Breast epithelium (tissue), 4 donors: ENCODE data around the gene RRP36. TPM values are rescaled to one million over a fixed set of nuclear protein-coding genes. Genes with fewer than 3 reads are reported as not detected.
"Not testable (repeated sequence)": the region's sequence is repeated elsewhere in the genome, so short reads cannot be mapped to it uniquely, and the experiment has no call there.

ENCODE experiments used
- DNase-seq, 2 donors: peaks; one replicate each; pipeline ENCODE4 v3.0.0-alpha.2; 2019; ENCODE audit warnings: low spot score in 2 of 2
- H3K27ac ChIP-seq, 2 donors: fragments of 200-600 bp; sonication (generic) in 1 of 2; one replicate each; pipeline ENCODE4 v1.5.1; 2016 to 2019; ENCODE audit warnings: mild to moderate bottlenecking in 1 of 2
- H3K27me3 ChIP-seq, 2 donors: fragments of 200-600 bp; sonication (generic) in 1 of 2; one replicate each; pipeline versions ENCODE4 v1.5.1 to v1.6.0; 2017 to 2019; ENCODE audit warnings: control low read depth in 1 of 2, mild to moderate bottlenecking in 1 of 2
- H3K36me3 ChIP-seq: fragments of 200-600 bp; one replicate; pipeline ENCODE4 v1.5.1; 2019
- H3K4me1 ChIP-seq, 2 donors: fragments of 200-600 bp; sonication (generic); one replicate each; pipeline ENCODE4 v1.5.1; 2016 to 2019; ENCODE audit warnings: control low read depth in 1 of 2
- H3K4me3 ChIP-seq, 3 donors: fragments of 200-600 bp; sonication (generic); 1 replicate in 2 of 3; 2 replicates in 1 of 3; pipeline ENCODE4 v1.5.1; 2016 to 2019; ENCODE audit warnings: mild to moderate bottlenecking in 3 of 3, moderate library complexity in 2 of 3
- H3K9me3 ChIP-seq, 2 donors: fragments of 200-600 bp; sonication (generic) in 1 of 2; one replicate each; pipeline ENCODE4 v1.5.1; 2016 to 2019; ENCODE audit warnings: control low read depth in 1 of 2
- POLR2A ChIP-seq: fragments of 450-650 bp; IDR thresholded peaks from one replicate; pipeline ENCODE4 v1.6.1; 2016; ENCODE audit warnings: antibody characterized with exemption, mild to moderate bottlenecking, moderate library complexity
- POLR2AphosphoS5 ChIP-seq, 3 donors: sonication (generic); formaldehyde crosslinking; IDR thresholded peaks; one replicate each; pipeline ENCODE4 v1.6.1; 2017; ENCODE audit warnings: antibody characterized with exemption in 3 of 3
- intact Hi-C: fragments of 100-400 bp; cut with DNase I; formaldehyde crosslinking; loops from one replicate; pipeline ENCODE4 v1.15.1; 2023; ENCODE audit warnings: low total_unique reads
- total RNA-seq, 3 donors: library from RNA; depleted of rRNA; stranded (reverse); fragments of >200 nt; gene quantifications; one replicate each; pipeline ENCODE4 v1.1.0, GENCODE V29; 2016
- TF ChIP-seq, protein P1 (sequence below), 3 donors: fragments of 450-650 bp; IDR thresholded peaks; one replicate each; pipeline ENCODE4 v1.5.1; 2016 to 2017; ENCODE audit warnings: antibody characterized with exemption in 3 of 3, mild to moderate bottlenecking in 3 of 3, moderate library complexity in 3 of 3

The RRP36 gene
- total RNA-seq, 3 donors from 2014 or later = 48.8 to 69.2 (median 56.3) TPM

GRCh38 chr6:42993445-42993844 lies 28.0 kb upstream of the RRP36 start:
- H3K4me1 ChIP-seq = no peaks in the 10 kb centered on the region
- no peak for DNase-seq
- intact Hi-C loops = no loop called here
- no peak overlapping the region for H3K4me3 ChIP-seq
- no peaks in the 10 kb centered on the region for H3K27me3 ChIP-seq
- H3K27ac ChIP-seq = no peak overlapping the region
- H3K36me3 ChIP-seq = no peaks in the 10 kb centered on the region
- no peaks in the 10 kb centered on the region for H3K9me3 ChIP-seq
- TF ChIP-seq, protein P1, sequence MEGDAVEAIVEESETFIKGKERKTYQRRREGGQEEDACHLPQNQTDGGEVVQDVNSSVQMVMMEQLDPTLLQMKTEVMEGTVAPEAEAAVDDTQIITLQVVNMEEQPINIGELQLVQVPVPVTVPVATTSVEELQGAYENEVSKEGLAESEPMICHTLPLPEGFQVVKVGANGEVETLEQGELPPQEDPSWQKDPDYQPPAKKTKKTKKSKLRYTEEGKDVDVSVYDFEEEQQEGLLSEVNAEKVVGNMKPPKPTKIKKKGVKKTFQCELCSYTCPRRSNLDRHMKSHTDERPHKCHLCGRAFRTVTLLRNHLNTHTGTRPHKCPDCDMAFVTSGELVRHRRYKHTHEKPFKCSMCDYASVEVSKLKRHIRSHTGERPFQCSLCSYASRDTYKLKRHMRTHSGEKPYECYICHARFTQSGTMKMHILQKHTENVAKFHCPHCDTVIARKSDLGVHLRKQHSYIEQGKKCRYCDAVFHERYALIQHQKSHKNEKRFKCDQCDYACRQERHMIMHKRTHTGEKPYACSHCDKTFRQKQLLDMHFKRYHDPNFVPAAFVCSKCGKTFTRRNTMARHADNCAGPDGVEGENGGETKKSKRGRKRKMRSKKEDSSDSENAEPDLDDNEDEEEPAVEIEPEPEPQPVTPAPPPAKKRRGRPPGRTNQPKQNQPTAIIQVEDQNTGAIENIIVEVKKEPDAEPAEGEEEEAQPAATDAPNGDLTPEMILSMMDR (IDR thresholded peaks at IDR 0.05) = no peak
- TF ChIP-seq POLR2A (no peak), POLR2AphosphoS5 (IDR thresholded peaks at IDR 0.05) (no peak)

- intact Hi-C loops = no loop called here
- Histone ChIP-seq H3K9me3 (no peaks in the 10 kb centered on the region), H3K27me3 (no peaks in the 10 kb centered on the region), H3K27ac (no peak overlapping the region), H3K36me3 (no peaks in the 10 kb centered on the region), H3K4me1 (no peaks in the 10 kb centered on the region), H3K4me3 (no peak overlapping the region)
- TF ChIP-seq, protein P1 (IDR thresholded peaks at IDR 0.05) = no peak
- no peak for DNase-seq
Measured at GRCh38 chr6:42996513-42996912, 24.9 kb upstream of the RRP36 start.

DNA sequence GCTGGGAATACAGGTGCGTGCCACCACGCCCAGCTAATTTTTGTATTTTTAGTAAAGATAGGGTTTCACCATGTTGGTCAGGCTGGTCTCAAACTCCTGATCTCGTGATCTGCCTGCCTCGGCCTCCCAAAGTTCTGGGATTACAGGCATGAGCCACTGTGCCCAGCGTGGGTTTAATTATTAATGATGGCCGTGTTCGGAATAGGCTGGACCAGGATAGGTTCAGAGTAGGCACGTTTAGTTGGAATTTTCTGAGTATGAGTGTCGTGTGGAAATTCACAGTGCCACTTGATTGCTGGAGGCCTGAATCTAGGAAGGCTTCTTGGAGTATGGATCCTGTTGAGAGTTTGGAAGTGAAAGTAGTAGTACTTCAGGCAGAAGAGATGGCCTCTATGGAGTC lies 23.2 kb upstream of the RRP36 start:
- H3K36me3 ChIP-seq, H3K27ac ChIP-seq, H3K27me3 ChIP-seq, H3K9me3 ChIP-seq, DNase-seq, H3K4me1 ChIP-seq, intact Hi-C loops, H3K4me3 ChIP-seq: not testable (repeated sequence)

DNA sequence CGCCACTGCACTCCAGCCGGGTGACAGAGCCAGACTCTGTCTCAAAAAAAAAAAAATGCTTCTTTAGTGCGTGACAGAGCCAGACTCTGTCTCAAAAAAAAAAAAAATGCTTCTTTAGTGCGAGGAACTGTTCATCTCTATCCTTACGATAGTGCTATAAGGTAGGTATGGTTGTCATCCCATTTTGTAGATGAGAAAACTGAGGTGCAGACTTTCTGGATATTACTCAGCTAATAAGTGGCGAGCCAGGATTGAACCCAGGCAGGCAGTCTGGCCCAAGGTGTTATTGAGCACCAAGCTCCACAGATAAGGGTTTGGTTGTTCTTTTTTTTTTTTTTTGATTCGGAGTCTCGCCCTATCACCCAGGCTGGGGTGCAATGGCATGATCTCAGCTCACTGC lies 19.6 kb upstream of the RRP36 start:
- H3K4me3 ChIP-seq = no peak overlapping the region
- intact Hi-C loops = no loop called here
- H3K36me3 ChIP-seq = no peaks in the 10 kb centered on the region
- H3K27me3 ChIP-seq = no peaks in the 10 kb centered on the region
- no peak overlapping the region for H3K27ac ChIP-seq
- DNase-seq = no peak
- no peak for TF ChIP-seq POLR2A
- TF ChIP-seq, protein P1 (IDR thresholded peaks at IDR 0.05) = no peak
- no peak for TF ChIP-seq POLR2AphosphoS5 (IDR thresholded peaks at IDR 0.05)
- no peaks in the 10 kb centered on the region for H3K9me3 ChIP-seq
- no peaks in the 10 kb centered on the region for H3K4me1 ChIP-seq

DNA sequence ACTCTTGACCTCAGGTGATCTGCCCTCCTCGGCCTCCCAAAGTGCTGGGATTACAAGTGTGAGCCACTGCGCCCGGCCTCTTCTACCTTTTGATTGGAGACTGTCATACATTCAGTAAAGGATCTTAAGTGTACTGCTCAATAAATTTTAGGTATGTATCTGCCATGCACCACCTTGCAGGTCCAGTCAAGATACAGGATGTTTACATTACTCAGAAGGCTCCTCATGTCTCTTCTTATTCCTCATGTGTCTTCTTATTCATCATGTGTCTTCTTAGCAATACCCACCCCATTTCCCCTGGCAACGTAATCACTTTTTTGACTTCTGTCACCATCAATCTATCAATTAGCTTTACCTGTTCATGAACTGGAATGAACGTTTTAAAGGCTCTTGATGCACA lies 15.6 kb upstream of the RRP36 start:
- no peak for DNase-seq
- intact Hi-C loops = no loop called here
- no peaks in the 10 kb centered on the region for H3K27me3 ChIP-seq
- H3K4me1 ChIP-seq = no peaks in the 10 kb centered on the region
- TF ChIP-seq, protein P1 (IDR thresholded peaks at IDR 0.05) = no peak
- TF ChIP-seq POLR2A (no peak), POLR2AphosphoS5 (IDR thresholded peaks at IDR 0.05) (no peak)
- H3K9me3 ChIP-seq = no peaks in the 10 kb centered on the region
- H3K36me3 ChIP-seq = no peaks in the 10 kb centered on the region
- no peak overlapping the region for H3K27ac ChIP-seq
- no peak overlapping the region for H3K4me3 ChIP-seq

GRCh38 chr6:43006251-43006650 lies 15.2 kb upstream of the RRP36 start:
- no peak for DNase-seq
- TF ChIP-seq, protein P1 (IDR thresholded peaks at IDR 0.05) = no peak
- TF ChIP-seq POLR2A (no peak), POLR2AphosphoS5 (IDR thresholded peaks at IDR 0.05) (no peak)
- intact Hi-C loops = no loop called here
- Histone ChIP-seq H3K36me3 (no peaks in the 10 kb centered on the region), H3K27me3 (no peaks in the 10 kb centered on the region), H3K27ac (no peak overlapping the region), H3K4me3 (no peak overlapping the region), H3K4me1 (no peaks in the 10 kb centered on the region), H3K9me3 (no peaks in the 10 kb centered on the region)
